HG03442 (cell line): ENCODE results near the gene MFN2.

Experiments
- ATAC-seq: cut with Tn5 transposase; IDR thresholded peaks from one replicate; pipeline ENCODE4 v1.9.1; 2021; ENCODE audit warnings: mild to moderate bottlenecking, moderate library complexity; ENCODE audit not compliant: unreplicated experiment

MFN2 gene

GRCh38 chr1:12046749-12047119 is 66.5 kb downstream of the MFN2 start:
- ATAC-seq, result no peak

- peak; percentile 34 for ATAC-seq
These were observed 67.1 kb downstream of the MFN2 start for GRCh38 chr1:12047120-12047876.

- ATAC-seq, result no peak
These were observed 68.1 kb downstream of the MFN2 start for GRCh38 chr1:12048372-12048771.

- ATAC-seq, result no peak
These were observed 69.4 kb downstream of the MFN2 start for GRCh38 chr1:12049616-12050015.

GRCh38 chr1:12051361-12051760 is 71.1 kb downstream of the MFN2 start:
- no peak for ATAC-seq

GRCh38 chr1:12052008-12052573 is 71.8 kb downstream of the MFN2 start:
- ATAC-seq, result peak; percentile 63

GRCh38 chr1:12052997-12053686 is 72.9 kb downstream of the MFN2 start:
- no peak for ATAC-seq

GRCh38 chr1:12053752-12054548 is 73.7 kb downstream of the MFN2 start:
- ATAC-seq, result no peak

- no peak for ATAC-seq
These were observed 75.0 kb downstream of the MFN2 start for GRCh38 chr1:12055259-12055658.

GRCh38 chr1:12056331-12056841 is 76.1 kb downstream of the MFN2 start:
- ATAC-seq, result no peak

- no peak for ATAC-seq
These were observed 77.1 kb downstream of the MFN2 start for GRCh38 chr1:12057382-12057781.

GRCh38 chr1:12057940-12058687 is 77.9 kb downstream of the MFN2 start:
- no peak for ATAC-seq

GRCh38 chr1:12059226-12059625 is 79.0 kb downstream of the MFN2 start:
- no peak for ATAC-seq

GRCh38 chr1:12059722-12060464 is 79.6 kb downstream of the MFN2 start:
- no peak for ATAC-seq

GRCh38 chr1:12060500-12060899 is 80.3 kb downstream of the MFN2 start:
- no peak for ATAC-seq
